Measurements from ENCODE around the gene TRRAP.

The TRRAP gene

DNA sequence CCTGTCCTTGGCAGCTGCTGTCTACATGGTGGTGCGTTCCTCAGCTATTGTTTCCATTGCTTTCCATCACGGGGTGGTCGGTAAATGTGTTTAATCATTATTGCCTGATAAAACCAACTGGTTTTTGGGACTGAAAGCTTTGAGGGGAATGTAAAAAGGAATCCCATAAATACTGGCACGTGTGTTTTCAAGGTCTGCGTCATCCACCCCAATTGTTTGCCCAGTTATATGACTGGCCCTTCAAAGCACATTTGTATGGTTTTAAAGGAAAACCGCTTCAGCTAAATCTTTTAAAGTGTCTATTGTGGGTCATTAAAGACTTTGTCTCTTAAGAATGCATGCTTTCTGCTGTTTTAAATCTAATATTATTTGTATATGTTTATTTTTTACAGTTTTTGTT lies 65.0 kb downstream of the TRRAP start:
- no peak overlapping the region for H2AFZ ChIP-seq (ENCODE audit: low read length)
- TF ChIP-seq EZH2phosphoT487 (IDR thresholded peaks at IDR 0.05; ENCODE audit: low read length) (no peak), EZH2 (optimal IDR thresholded peaks at IDR 0.05; ENCODE audit: low read depth, low read length) (no peak), CTCF (IDR thresholded peaks at IDR 0.05; ENCODE audit: low read length) (no peak)
- no peaks in the 10 kb centered on the region for H3K4me1 ChIP-seq (ENCODE audit: low read length)
- H4K20me1 ChIP-seq (ENCODE audit: insufficient read depth, low read length): no peaks in the 10 kb centered on the region
- no peak for DNase-seq
- no peaks in the 10 kb centered on the region for H3F3A ChIP-seq (ENCODE audit: insufficient read depth, low read length)
- H3K27ac ChIP-seq (ENCODE audit: low read length): no peak overlapping the region
- peaks cover 10% of the 10 kb centered on the region; the same call in 1 of the 2 replicates for H3K36me3 ChIP-seq (replicated peaks; ENCODE audit: insufficient read depth, low read length)
- H3K79me2 ChIP-seq (ENCODE audit: low read length): peaks cover 13% of the 10 kb centered on the region; the same call in 1 of the 2 replicates
- no peak overlapping the region for H3K4me3 ChIP-seq (ENCODE audit: low read length)
- H3K9me3 ChIP-seq (replicated peaks; ENCODE audit: insufficient read depth, low read length): no peaks in the 10 kb centered on the region
- H3K9ac ChIP-seq (ENCODE audit: low read length): no peak overlapping the region
- no peak overlapping the region for H3K4me2 ChIP-seq (ENCODE audit: low read depth, low read length)
- H3K9me2 ChIP-seq (replicated peaks; ENCODE audit: insufficient read depth, low read length): no peaks in the 10 kb centered on the region
- H3K27me3 ChIP-seq (replicated peaks; ENCODE audit: insufficient read depth, low read length): no peaks in the 10 kb centered on the region

GRCh38 chr7:98944386-98944785 lies 66.1 kb downstream of the TRRAP start:
- Histone ChIP-seq H3K4me2 (ENCODE audit: low read depth, low read length) (no peak overlapping the region), H3K9ac (ENCODE audit: low read length) (no peak overlapping the region), H3K4me3 (ENCODE audit: low read length) (no peak overlapping the region), H3K27me3 (replicated peaks; ENCODE audit: insufficient read depth, low read length) (no peaks in the 10 kb centered on the region), H3K9me3 (replicated peaks; ENCODE audit: insufficient read depth, low read length) (no peaks in the 10 kb centered on the region), H3K36me3 (replicated peaks; ENCODE audit: insufficient read depth, low read length) (peaks cover 9% of the 10 kb centered on the region), H3K27ac (ENCODE audit: low read length) (no peak overlapping the region), H2AFZ (ENCODE audit: low read length) (no peak overlapping the region), H3K79me2 (ENCODE audit: low read length) (peaks cover 13% of the 10 kb centered on the region; the same call in 1 of the 2 replicates), H4K20me1 (ENCODE audit: insufficient read depth, low read length) (no peaks in the 10 kb centered on the region), H3K4me1 (ENCODE audit: low read length) (no peaks in the 10 kb centered on the region), H3K9me2 (replicated peaks; ENCODE audit: insufficient read depth, low read length) (no peaks in the 10 kb centered on the region), H3F3A (ENCODE audit: insufficient read depth, low read length) (no peaks in the 10 kb centered on the region)
- no peak for DNase-seq
- TF ChIP-seq EZH2 (optimal IDR thresholded peaks at IDR 0.05; ENCODE audit: low read depth, low read length) (no peak), CTCF (IDR thresholded peaks at IDR 0.05; ENCODE audit: low read length) (no peak), EZH2phosphoT487 (IDR thresholded peaks at IDR 0.05; ENCODE audit: low read length) (no peak)

DNA sequence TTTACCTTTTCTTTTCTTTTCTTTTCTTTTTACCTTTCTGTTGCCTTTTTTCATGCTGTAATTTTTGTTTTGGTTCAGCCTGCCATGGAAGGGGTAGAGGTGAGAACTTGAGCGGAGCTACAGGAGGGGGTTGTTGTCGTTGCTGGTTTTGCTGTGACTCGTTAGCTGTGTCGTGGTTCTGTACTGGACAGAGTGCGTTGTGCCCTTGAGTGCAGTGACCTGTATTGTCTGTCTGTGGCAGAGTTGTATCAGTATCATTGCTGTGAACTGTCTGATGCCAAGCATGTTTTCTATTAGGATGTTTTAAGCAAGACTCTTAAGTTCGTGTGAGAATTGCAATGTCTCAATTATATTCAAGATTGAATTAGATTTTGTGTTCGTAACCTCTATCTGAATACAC lies 67.5 kb downstream of the TRRAP start:
- H3F3A ChIP-seq (ENCODE audit: insufficient read depth, low read length): no peaks in the 10 kb centered on the region
- H3K79me2 ChIP-seq (ENCODE audit: low read length): peaks cover 13% of the 10 kb centered on the region; the same call in 1 of the 2 replicates
- TF ChIP-seq CTCF (IDR thresholded peaks at IDR 0.05; ENCODE audit: low read length) (no peak), EZH2 (optimal IDR thresholded peaks at IDR 0.05; ENCODE audit: low read depth, low read length) (no peak), EZH2phosphoT487 (IDR thresholded peaks at IDR 0.05; ENCODE audit: low read length) (no peak)
- H3K9ac ChIP-seq (ENCODE audit: low read length): no peak overlapping the region
- H3K4me2 ChIP-seq (ENCODE audit: low read depth, low read length): no peak overlapping the region
- H3K27me3 ChIP-seq (replicated peaks; ENCODE audit: insufficient read depth, low read length): no peaks in the 10 kb centered on the region
- H2AFZ ChIP-seq (ENCODE audit: low read length): no peak overlapping the region
- no peaks in the 10 kb centered on the region for H3K9me3 ChIP-seq (replicated peaks; ENCODE audit: insufficient read depth, low read length)
- H3K4me3 ChIP-seq (ENCODE audit: low read length): no peak overlapping the region
- no peak overlapping the region for H3K27ac ChIP-seq (ENCODE audit: low read length)
- H3K9me2 ChIP-seq (replicated peaks; ENCODE audit: insufficient read depth, low read length): no peaks in the 10 kb centered on the region
- no peaks in the 10 kb centered on the region for H4K20me1 ChIP-seq (ENCODE audit: insufficient read depth, low read length)
- H3K36me3 ChIP-seq (replicated peaks; ENCODE audit: insufficient read depth, low read length): peaks cover 16% of the 10 kb centered on the region
- no peaks in the 10 kb centered on the region for H3K4me1 ChIP-seq (ENCODE audit: low read length)
- DNase-seq: no peak

All from MM.1S (cell line).